Neural progenitor cell (in vitro differentiated cells): ENCODE measurements around the gene ARHGAP29.

Experiments used
- CTCF ChIP-seq: fragments of 200-600 bp; sonication (generic); IDR thresholded peaks from 2 replicates; pipeline ENCODE4 v1.5.1; 2017; ENCODE audit warnings: antibody characterized with exemption, mild to moderate bottlenecking
- EZH2 ChIP-seq: fragments of 200-600 bp; sonication (generic); IDR thresholded peaks from 2 replicates; pipeline ENCODE4 v1.6.1; 2017; ENCODE audit warnings: antibody characterized with exemption, mild to moderate bottlenecking, moderate library complexity

- TF ChIP-seq CTCF (no peak), EZH2 (no peak)
These were observed 35.0 kb upstream of the ARHGAP29 start for GRCh38 chr1:94272388-94272787.
